AG04450 (cell line): Measurements from ENCODE around the gene DPM2. TPM values are rescaled to one million over a fixed set of nuclear protein-coding genes. Genes with fewer than 3 reads are reported as not detected.
A peak's percentile ranks its signal among the peaks of the same experiment; 100 is the strongest.

Source experiments
- CTCF ChIA-PET: fragments of 300-600, 350-600 bp; formaldehyde crosslinking; extraction: SDS; loops from one replicate; lab custom pipeline; 2022; ENCODE audit warnings: antibody characterized with exemption, inconsistent platforms; lab: Charles Lee
- POLR2A ChIA-PET: fragments of 350-600 bp; formaldehyde crosslinking; extraction: SDS; loops from one replicate; lab custom pipeline; 2021; ENCODE audit warnings: antibody characterized with exemption, inconsistent platforms; lab: Yijun Ruan, JAX
- DNase-seq: peaks from one replicate; pipeline ENCODE4 v3.0.0-alpha.2; 2011; ENCODE audit warnings: low read depth, low spot score
- H3K27ac ChIP-seq: one replicate; pipeline ENCODE4 v1.5.1; 2012; ENCODE audit warnings: low read depth, low read length, control low read depth
- H3K27me3 ChIP-seq: one replicate; pipeline ENCODE4 v1.6.0; 2012; ENCODE audit warnings: low read length; ENCODE audit not compliant: control insufficient read depth, insufficient read depth
- H3K4me3 ChIP-seq: 2 replicates; pipeline ENCODE4 v1.5.1; 2011; ENCODE audit warnings: mild to moderate bottlenecking, low read depth, low read length, control low read depth
- H3K9me3 ChIP-seq: 2 replicates; pipeline ENCODE4 v1.5.1; 2012; ENCODE audit warnings: low read length; ENCODE audit not compliant: control insufficient read depth, insufficient read depth
- polyA plus RNA-seq: library from polyadenylated mRNA; depleted of rRNA; stranded (reverse); fragments of >200 nt; gene quantifications from 2 replicates; pipeline ENCODE4 v1.2.3, GENCODE V29; 2011
- TF ChIP-seq, protein P1 (sequence below): IDR thresholded peaks from 2 replicates; pipeline ENCODE4 v1.5.1; 2011; ENCODE audit warnings: low read depth, low read length, control low read depth, inconsistent platforms

Gene DPM2
- polyA plus RNA-seq, 1 experiment = 25.3 TPM

GRCh38 chr9:127943011-127943662 is 5.5 kb upstream of the DPM2 start:
- no peak for DNase-seq
- H3K27me3 ChIP-seq = no peaks in the 10 kb centered on the region
- ChIA-PET POLR2A (interaction anchor here (0.5 to 1.5 kb wide), 5 partner anchors 38 to 164 kb away, joined by 3 to 8 read pairs (median 4); partner anchors contain the start of gene EEIG1), CTCF (interaction anchor here (0.6 to 4.6 kb wide), 44 partner anchors 8 to 1065 kb away, joined by 3 to 85 read pairs (median 6); partner anchors contain the start of genes CFAP157, NAIF1, PIP5KL1 and SLC25A25)
- no peak overlapping the region for H3K4me3 ChIP-seq
- H3K9me3 ChIP-seq = no peaks in the 10 kb centered on the region
- no peak overlapping the region for H3K27ac ChIP-seq
- TF ChIP-seq, protein P1, sequence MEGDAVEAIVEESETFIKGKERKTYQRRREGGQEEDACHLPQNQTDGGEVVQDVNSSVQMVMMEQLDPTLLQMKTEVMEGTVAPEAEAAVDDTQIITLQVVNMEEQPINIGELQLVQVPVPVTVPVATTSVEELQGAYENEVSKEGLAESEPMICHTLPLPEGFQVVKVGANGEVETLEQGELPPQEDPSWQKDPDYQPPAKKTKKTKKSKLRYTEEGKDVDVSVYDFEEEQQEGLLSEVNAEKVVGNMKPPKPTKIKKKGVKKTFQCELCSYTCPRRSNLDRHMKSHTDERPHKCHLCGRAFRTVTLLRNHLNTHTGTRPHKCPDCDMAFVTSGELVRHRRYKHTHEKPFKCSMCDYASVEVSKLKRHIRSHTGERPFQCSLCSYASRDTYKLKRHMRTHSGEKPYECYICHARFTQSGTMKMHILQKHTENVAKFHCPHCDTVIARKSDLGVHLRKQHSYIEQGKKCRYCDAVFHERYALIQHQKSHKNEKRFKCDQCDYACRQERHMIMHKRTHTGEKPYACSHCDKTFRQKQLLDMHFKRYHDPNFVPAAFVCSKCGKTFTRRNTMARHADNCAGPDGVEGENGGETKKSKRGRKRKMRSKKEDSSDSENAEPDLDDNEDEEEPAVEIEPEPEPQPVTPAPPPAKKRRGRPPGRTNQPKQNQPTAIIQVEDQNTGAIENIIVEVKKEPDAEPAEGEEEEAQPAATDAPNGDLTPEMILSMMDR = no peak

- CTCF ChIA-PET = interaction anchor here (0.5 to 4.6 kb wide), 38 partner anchors 9 to 248 kb away, joined by 3 to 85 read pairs (median 6); partner anchors contain the start of genes CFAP157, EEIG1, NAIF1 and PIP5KL1
- POLR2A ChIA-PET = interaction anchor here (0.5 to 1.5 kb wide), 2 partner anchors 108 to 156 kb away, joined by 4 read pairs; no protein-coding TSS in a partner anchor
- no peak overlapping the region for H3K4me3 ChIP-seq
- H3K27me3 ChIP-seq = no peaks in the 10 kb centered on the region
- no peaks in the 10 kb centered on the region; the same call in 1 of the 2 replicates for H3K9me3 ChIP-seq
- no peak for DNase-seq
- no peak overlapping the region for H3K27ac ChIP-seq
- TF ChIP-seq, protein P1 = peak; percentile 81
Observed at GRCh38 chr9:127942216-127943010, 4.8 kb upstream of the DPM2 start.

DNA sequence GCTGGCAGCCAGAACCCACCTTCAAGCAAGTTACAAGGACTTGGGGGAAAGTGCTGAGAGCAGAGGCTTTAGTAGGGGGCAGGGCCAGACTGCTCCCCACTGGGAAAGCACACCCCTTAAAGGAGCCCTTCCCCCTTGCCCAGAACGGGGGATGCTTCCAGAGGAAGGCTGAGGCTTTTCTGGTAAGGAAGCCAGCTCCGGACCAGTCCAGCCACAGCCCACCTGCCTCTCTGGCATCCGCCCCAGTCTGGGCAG is 4.2 kb upstream of the DPM2 start:
- H3K4me3 ChIP-seq = no peak overlapping the region
- H3K9me3 ChIP-seq = no peaks in the 10 kb centered on the region; the same call in 1 of the 2 replicates
- no peak for DNase-seq
- ChIA-PET POLR2A (no interaction called here), CTCF (interaction anchor here (0.8 to 4.6 kb wide), 16 partner anchors 9 to 183 kb away, joined by 4 to 85 read pairs (median 14); partner anchors contain the start of genes NAIF1 and SLC25A25)
- TF ChIP-seq, protein P1 = no peak
- no peaks in the 10 kb centered on the region for H3K27me3 ChIP-seq
- H3K27ac ChIP-seq = no peak overlapping the region

DNA sequence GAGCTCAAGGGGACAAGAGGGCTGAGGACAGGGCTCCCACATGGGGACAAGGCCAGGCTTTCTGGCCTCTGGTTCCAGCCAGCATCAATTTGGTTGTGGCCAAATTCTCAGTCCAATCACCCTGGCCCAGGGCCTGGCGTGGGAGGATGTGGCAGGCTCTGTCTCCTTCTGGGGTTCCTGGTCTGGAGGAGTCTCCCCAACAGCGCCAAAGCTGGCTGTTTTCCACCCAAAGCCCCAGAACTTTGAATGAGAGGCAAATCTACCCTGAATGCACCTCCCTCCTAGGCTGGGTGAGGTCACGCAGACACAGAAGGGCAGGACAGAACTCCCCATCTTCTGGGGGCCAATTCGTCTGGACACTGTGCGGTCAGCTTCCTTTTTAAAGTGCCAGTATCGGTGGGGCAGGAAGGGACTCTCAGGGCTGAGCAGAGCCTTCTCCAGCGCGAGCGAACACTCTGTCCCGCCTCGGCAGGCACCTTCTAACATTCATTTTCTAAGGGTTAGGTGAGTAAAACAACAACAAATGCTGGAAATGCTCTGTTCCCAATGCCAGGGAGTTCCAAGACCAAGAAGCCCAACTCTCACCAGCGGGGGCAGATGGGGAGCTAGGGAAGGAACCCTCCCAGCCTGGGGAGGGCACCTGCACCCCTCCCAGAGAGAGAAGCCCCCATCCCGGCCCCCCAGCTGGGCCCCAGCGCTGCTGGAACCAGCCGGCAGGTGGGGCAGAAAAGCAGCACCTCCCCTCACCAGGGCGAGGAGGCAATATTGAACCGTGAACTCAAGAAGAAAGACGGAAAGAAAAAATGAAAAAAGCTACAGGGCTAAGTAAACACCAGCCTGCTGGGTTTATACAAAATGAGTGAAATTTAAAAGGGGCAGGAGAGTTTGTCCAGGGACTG is 3.7 kb upstream of the DPM2 start:
- Histone ChIP-seq H3K4me3 (no peak overlapping the region), H3K27ac (no peak overlapping the region), H3K27me3 (no peaks in the 10 kb centered on the region), H3K9me3 (no peaks in the 10 kb centered on the region; the same call in 1 of the 2 replicates)
- POLR2A ChIA-PET = no interaction called here
- no peak for DNase-seq
- CTCF ChIA-PET = interaction anchor here (1.0 to 4.6 kb wide), 13 partner anchors 10 to 184 kb away, joined by 4 to 85 read pairs (median 10); partner anchors contain the start of genes NAIF1 and SLC25A25
- TF ChIP-seq, protein P1 = no peak
